Spleen (tissue), 11 donors: ENCODE measurements around the gene PGGT1B. TPM values are rescaled to one million over a fixed set of nuclear protein-coding genes. Genes with fewer than 3 reads are reported as not detected.

Experiments
- DNase-seq: peaks from one replicate; pipeline ENCODE4 v3.0.0-alpha.2; 2020
- H3K27ac ChIP-seq, 8 donors: fragments of 200-600 bp; sonication (generic) in 7 of 8; 1 replicate in 4 of 8; 2 replicates in 4 of 8; pipeline versions ENCODE4 v1.5.0 to v1.8.0; 2016 to 2021; ENCODE audit warnings: inconsistent platforms in 4 of 8, mild to moderate bottlenecking in 4 of 8, moderate library complexity in 1 of 8
- H3K27me3 ChIP-seq, 7 donors: fragments of 200-600 bp; sonication (generic) in 6 of 7; replicated peaks in 1 of 7; 1 replicate in 4 of 7; 2 replicates in 3 of 7; pipeline versions ENCODE4 v1.5.0 to v1.8.0; 2016 to 2021; ENCODE audit warnings: inconsistent platforms in 3 of 7, mild to moderate bottlenecking in 1 of 7
- H3K36me3 ChIP-seq, 6 donors: fragments of 200-600 bp; sonication (generic) in 5 of 6; 1 replicate in 4 of 6; 2 replicates in 2 of 6; pipeline versions ENCODE4 v1.5.0 to v1.8.0; 2016 to 2021; ENCODE audit warnings: inconsistent platforms in 2 of 6
- H3K4me1 ChIP-seq, 6 donors: fragments of 200-600 bp; sonication (generic) in 5 of 6; 1 replicate in 3 of 6; 2 replicates in 3 of 6; pipeline versions ENCODE4 v1.5.0 to v1.8.0; 2016 to 2021; ENCODE audit warnings: inconsistent platforms in 3 of 6
- H3K4me3 ChIP-seq, 8 donors: fragments of 200-600 bp; sonication (generic) in 7 of 8; 1 replicate in 4 of 8; 2 replicates in 4 of 8; pipeline versions ENCODE4 v1.5.0 to v1.8.0; 2016 to 2021; ENCODE audit warnings: inconsistent platforms in 4 of 8, mild to moderate bottlenecking in 4 of 8, moderate library complexity in 2 of 8
- H3K9me3 ChIP-seq, 8 donors: fragments of 200-600 bp; sonication (generic) in 7 of 8; 1 replicate in 4 of 8; 2 replicates in 4 of 8; pipeline versions ENCODE4 v1.5.0 to v1.8.0; 2016 to 2021; ENCODE audit warnings: inconsistent platforms in 4 of 8
- POLR2A ChIP-seq, 3 donors: fragments of 450-650 bp; IDR thresholded peaks; one replicate each; pipeline ENCODE4 v1.5.1; 2017; ENCODE audit warnings: antibody characterized with exemption in 3 of 3, mild to moderate bottlenecking in 1 of 3
- POLR2AphosphoS5 ChIP-seq, 3 donors: sonication (generic); formaldehyde crosslinking; IDR thresholded peaks; one replicate each; pipeline ENCODE4 v1.5.1; 2017; ENCODE audit warnings: antibody characterized with exemption in 3 of 3
- WGBS, 5 donors: extraction: QIAGEN DNeasy Blood & Tissue Kit in 3 of 5; methylation state at CpG; one replicate each; pipeline versions ENCODE4 v1.1.5 to v1.1.7; 2013 to 2018; 5-methylcytosine and 5-hydroxymethylcytosine counted together
- intact Hi-C: fragments of 100-400 bp; cut with DNase I; formaldehyde crosslinking; loops from one replicate; pipeline ENCODE4 v1.15.0; 2023; ENCODE audit warnings: low total_unique reads
- polyA plus RNA-seq, 3 donors: library from polyadenylated mRNA; stranded (reverse); fragments of 200-250 nt; gene quantifications; one replicate each; pipeline ENCODE4 v1.2.1, GENCODE V29; 2013
- total RNA-seq, 7 donors: library from RNA; depleted of rRNA in 3 of 7; stranded (reverse); fragments of >200 nt in 3 of 7; fragmentation: NEBNext Ultra II Directional in 4 of 7; extraction: Animal tissue kit (Norgen Biotek cat#: 25700) in 4 of 7; gene quantifications; one replicate each; pipeline versions ENCODE4 v1.1.0 to v1.2.1, GENCODE V29; 2016 to 2021
- TF ChIP-seq, protein P1 (sequence below), 11 experiments: fragments of 200-600 bp in 7 of 11; fragments of 450-650 bp in 4 of 11; sonication (generic) in 4 of 11; IDR thresholded peaks in 8 of 11; conservative IDR thresholded peaks in 3 of 11; 1 replicate in 7 of 11; 2 replicates in 4 of 11; pipeline versions ENCODE4 v1.4.0 to v1.8.0; 2016 to 2021; ENCODE audit warnings: antibody characterized with exemption in 11 of 11, inconsistent platforms in 4 of 11, mild to moderate bottlenecking in 1 of 11
- donor health status: healthy with polysubstance abuse.
- donor health status: DM: no; HTN: no; CAD: no; lungs with moderate emphysema.
- donor health status: DM: no; HTN: no; CAD: no.
- donor health status: Bipolar disorder and iron deficiency.
- donor health status: healthy.
- donor health status: DM: no; HTN: no; CAD: no.
- donor health status: DM: yes; HTN: yes; CAD: no.

The PGGT1B gene
- total and polyA plus RNA-seq, 10 donors = 3.7 to 59.9 (median 26.8) TPM

DNA sequence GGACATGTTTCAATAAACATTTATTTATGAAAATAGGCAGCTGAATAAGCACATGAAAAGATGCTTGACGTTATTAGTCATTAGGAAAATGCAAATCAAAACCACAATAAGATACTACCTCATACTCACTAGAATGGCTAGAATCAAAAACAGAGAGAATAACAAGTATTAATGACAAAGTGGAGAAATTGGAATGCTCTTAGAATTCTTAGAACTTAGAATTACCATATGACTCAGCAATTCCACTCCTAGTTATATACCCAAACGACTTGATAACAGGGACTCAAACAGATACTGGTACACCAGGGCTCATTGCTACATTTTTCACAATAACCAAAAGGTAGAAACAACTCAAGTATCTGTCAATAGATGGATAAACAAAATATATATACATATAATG is 77.9 kb downstream of the PGGT1B start:
- H3K4me3 ChIP-seq = no peak overlapping the region
- H3K27me3 ChIP-seq = peaks cover 13 to 63% (median 46%) of the 10 kb centered on the region in 7 donors
- WGBS, 5 donors = 58 to 72% (median 70%) methylated on average over 2 of the region's 2 CpGs

DNA sequence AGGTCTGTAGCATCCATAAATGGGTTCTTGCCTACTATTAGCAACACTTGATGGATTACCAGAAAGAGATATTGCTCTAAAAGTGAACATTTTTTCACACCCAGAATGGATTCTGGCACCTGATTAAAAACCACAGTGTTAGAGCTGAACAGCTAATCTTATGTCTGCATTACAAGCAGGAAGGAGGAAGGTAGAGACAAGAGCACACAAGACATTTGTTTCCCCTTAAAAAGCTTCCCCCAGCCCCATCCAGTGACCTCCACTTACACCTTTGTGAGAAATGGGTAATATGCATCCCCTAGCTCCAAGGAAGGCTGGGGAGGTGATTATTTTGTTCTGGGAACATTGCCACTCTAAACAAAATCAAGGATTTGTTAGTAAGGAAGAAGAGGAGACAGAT is 80.9 kb downstream of the PGGT1B start:
- no peak for TF ChIP-seq POLR2A (IDR thresholded peaks at IDR 0.05)
- TF ChIP-seq, protein P1, sequence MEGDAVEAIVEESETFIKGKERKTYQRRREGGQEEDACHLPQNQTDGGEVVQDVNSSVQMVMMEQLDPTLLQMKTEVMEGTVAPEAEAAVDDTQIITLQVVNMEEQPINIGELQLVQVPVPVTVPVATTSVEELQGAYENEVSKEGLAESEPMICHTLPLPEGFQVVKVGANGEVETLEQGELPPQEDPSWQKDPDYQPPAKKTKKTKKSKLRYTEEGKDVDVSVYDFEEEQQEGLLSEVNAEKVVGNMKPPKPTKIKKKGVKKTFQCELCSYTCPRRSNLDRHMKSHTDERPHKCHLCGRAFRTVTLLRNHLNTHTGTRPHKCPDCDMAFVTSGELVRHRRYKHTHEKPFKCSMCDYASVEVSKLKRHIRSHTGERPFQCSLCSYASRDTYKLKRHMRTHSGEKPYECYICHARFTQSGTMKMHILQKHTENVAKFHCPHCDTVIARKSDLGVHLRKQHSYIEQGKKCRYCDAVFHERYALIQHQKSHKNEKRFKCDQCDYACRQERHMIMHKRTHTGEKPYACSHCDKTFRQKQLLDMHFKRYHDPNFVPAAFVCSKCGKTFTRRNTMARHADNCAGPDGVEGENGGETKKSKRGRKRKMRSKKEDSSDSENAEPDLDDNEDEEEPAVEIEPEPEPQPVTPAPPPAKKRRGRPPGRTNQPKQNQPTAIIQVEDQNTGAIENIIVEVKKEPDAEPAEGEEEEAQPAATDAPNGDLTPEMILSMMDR (IDR thresholded peaks at IDR 0.05 in 8 of 11, conservative IDR thresholded peaks at IDR 0.05 in 3 of 11) = no peak
- TF ChIP-seq POLR2AphosphoS5 (IDR thresholded peaks at IDR 0.05) = no peak
- Histone ChIP-seq H3K27ac (no peak overlapping the region), H3K4me3 (no peak overlapping the region), H3K9me3 (no peaks in the 10 kb centered on the region), H3K27me3 (peaks cover 18 to 93% (median 67%) of the 10 kb centered on the region in 7 donors), H3K36me3 (no peaks in the 10 kb centered on the region), H3K4me1 (peaks cover 10 to 23% (median 18%) of the 10 kb centered on the region in 6 donors)
- intact Hi-C loops = no loop called here
- no peak for DNase-seq

More for the DNA sequence above, 77.9 kb downstream of the PGGT1B start:
- intact Hi-C loops = no loop called here
- Histone ChIP-seq H3K4me1 (peaks cover under 1 to 11% (median 10%) of the 10 kb centered on the region in 6 donors), H3K36me3 (no peaks in the 10 kb centered on the region), H3K9me3 (no peaks in the 10 kb centered on the region), H3K27ac (no peak overlapping the region)
- TF ChIP-seq POLR2A (IDR thresholded peaks at IDR 0.05) (no peak), POLR2AphosphoS5 (IDR thresholded peaks at IDR 0.05) (no peak)
- DNase-seq = no peak

DNA sequence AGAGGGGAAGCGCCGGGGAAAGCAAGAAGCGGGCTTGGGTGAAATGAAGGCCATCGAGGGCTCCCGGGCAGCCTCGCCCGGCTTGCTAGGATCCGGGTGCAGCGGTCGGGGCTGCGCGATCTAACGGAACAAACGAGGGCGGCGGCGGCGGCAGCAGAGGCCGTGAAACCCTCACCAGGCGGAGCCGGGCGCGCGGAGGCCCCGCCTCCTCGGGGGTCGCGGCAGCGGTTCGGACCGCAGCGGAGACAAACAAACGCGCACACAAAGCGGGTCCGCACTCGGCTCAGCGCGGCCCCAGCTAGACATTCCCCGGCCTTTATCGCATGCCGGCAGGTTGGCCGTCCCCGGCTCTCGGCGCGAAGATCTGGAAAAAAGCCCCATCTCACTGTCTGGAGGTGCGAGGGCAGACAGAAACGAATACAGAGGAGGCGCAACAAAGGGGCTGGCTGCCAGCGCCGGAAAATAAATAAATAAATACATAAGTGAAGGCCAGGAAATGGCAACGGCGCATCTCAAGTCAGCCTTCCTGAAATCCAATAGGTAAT is 82.4 kb downstream of the PGGT1B start:
- 1 to 2% (median 1%) methylated on average over 50 to 54 of the region's 54 CpGs for WGBS, 5 donors
- no peak overlapping the region for H3K27ac ChIP-seq
- no peaks in the 10 kb centered on the region for H3K9me3 ChIP-seq
- H3K27me3 ChIP-seq = peaks cover 18 to 100% (median 69%) of the 10 kb centered on the region in 7 donors
- H3K4me1 ChIP-seq = peaks cover 10 to 23% (median 18%) of the 10 kb centered on the region in 6 donors
- no peak for TF ChIP-seq POLR2A (IDR thresholded peaks at IDR 0.05)
- TF ChIP-seq POLR2AphosphoS5 (IDR thresholded peaks at IDR 0.05) = peak; percentile 3 to 71 (median 46)
- TF ChIP-seq, protein P1 (IDR thresholded peaks at IDR 0.05 in 8 of 11, conservative IDR thresholded peaks at IDR 0.05 in 3 of 11) = no peak
- DNase-seq = peak; percentile 81
- intact Hi-C loops = no loop called here
- H3K36me3 ChIP-seq = no peaks in the 10 kb centered on the region
- H3K4me3 ChIP-seq = peak overlapping the region; percentile 29 to 74 (median 44)

DNA sequence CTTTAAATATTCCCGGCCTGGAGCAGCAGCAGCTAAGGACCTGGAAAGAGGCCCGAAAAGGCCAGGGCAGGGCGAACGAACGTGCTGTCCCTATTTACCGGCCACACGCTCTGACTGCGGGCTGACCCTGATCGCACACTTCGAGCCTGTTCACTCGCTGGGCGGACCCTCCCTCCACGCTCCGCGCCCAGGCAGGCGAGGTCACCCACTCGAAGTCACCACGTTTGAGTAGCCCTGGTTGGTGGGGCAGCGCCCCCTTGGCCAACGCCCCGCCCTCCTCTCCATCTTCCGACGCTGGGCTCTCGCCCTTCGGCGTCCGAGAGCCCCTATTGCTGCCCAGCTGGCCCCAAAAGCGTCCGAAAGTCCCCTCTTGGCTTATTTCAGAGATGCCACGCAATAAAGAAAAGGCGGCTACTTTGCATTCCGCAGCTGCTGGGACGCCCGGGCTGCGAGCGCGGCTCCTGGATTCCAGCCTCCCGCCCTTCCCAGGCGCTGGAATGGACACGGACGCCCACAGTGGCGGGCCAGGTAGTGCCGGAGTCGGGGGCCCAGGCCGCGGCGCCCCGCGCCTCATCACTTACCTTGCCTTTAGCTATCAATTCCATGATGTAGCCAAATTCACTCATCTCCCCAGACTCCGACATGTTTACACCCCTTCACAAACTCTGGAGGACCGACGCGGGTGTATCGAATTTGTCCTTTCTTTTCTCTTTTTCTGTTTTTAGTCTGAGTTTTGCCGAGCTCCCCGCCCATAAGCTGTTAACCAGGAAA is 83.1 kb downstream of the PGGT1B start:
- Histone ChIP-seq H3K36me3 (no peaks in the 10 kb centered on the region), H3K9me3 (no peaks in the 10 kb centered on the region), H3K27ac (no peak overlapping the region), H3K4me1 (peaks cover 10 to 23% (median 18%) of the 10 kb centered on the region in 6 donors), H3K4me3 (peak overlapping the region; percentile 29 to 74 (median 44)), H3K27me3 (peaks cover 18 to 100% (median 66%) of the 10 kb centered on the region in 7 donors)
- TF ChIP-seq POLR2A (IDR thresholded peaks at IDR 0.05) (no peak), POLR2AphosphoS5 (IDR thresholded peaks at IDR 0.05) (peak in 1 of 3 donors; percentile 4)
- DNase-seq = peak; percentile 72
- intact Hi-C loops = no loop called here
- WGBS, 5 donors = 2 to 5% (median 4%) methylated on average over 35 to 56 of the region's 56 CpGs

DNA sequence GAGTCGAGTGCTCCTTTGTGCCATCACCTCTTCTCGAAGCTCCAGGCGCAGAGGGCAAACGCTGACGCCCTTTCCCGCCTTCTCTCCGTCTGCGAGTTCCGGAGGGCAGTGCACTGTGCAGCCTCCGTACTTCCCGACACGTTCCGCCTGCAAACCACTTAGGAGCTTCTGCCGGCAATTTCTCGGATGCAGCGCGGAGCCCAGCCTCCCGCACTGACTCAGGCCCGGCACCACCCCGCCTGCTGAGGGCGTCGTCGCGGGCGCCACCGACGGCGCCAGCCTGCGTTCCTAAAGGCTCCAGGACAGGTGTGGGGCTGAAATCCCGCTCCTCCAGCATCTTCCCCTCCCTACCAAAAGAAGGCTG is 83.7 kb downstream of the PGGT1B start:
- no peak overlapping the region for H3K27ac ChIP-seq
- intact Hi-C loops = no loop called here
- no peaks in the 10 kb centered on the region for H3K9me3 ChIP-seq
- DNase-seq = no peak
- no peak for TF ChIP-seq POLR2AphosphoS5 (IDR thresholded peaks at IDR 0.05)
- TF ChIP-seq POLR2A (IDR thresholded peaks at IDR 0.05) = no peak
- TF ChIP-seq, protein P1 (IDR thresholded peaks at IDR 0.05 in 8 of 11, conservative IDR thresholded peaks at IDR 0.05 in 3 of 11) = no peak
- WGBS, 5 donors = 21 to 27% (median 23%) methylated on average over 27 to 30 of the region's 30 CpGs
- H3K27me3 ChIP-seq = peaks cover 18 to 100% (median 64%) of the 10 kb centered on the region in 7 donors
- no peaks in the 10 kb centered on the region for H3K36me3 ChIP-seq
- peak overlapping the region in 6 of 8 donors; percentile 37 to 74 (median 50) for H3K4me3 ChIP-seq
- peaks cover 10 to 23% (median 18%) of the 10 kb centered on the region in 6 donors for H3K4me1 ChIP-seq
